GM23338 (cell line): ENCODE results near the gene DNAI2. TPM values are rescaled to one million over a fixed set of nuclear protein-coding genes. Genes with fewer than 3 reads are reported as not detected.

ENCODE experiments used
- ATAC-seq: fragments of 200-7000 bp; cut with Tn5 transposase; 3 replicates; pipeline ENCODE4 v1.9.1; 2020
- DNase-seq: peaks from one replicate; pipeline ENCODE4 v3.0.0-alpha.2; 2015; ENCODE audit warnings: low spot score
- H2AFZ ChIP-seq: fragments of 200-600 bp; sonication (generic); 2 replicates; pipeline ENCODE4 v1.8.0; 2016; ENCODE audit warnings: antibody characterized with exemption, mild to moderate bottlenecking, moderate library complexity
- H3F3A ChIP-seq: fragments of 200-600 bp; sonication (generic); replicated peaks from 2 replicates; pipeline ENCODE4 v1.8.0; 2017; ENCODE audit warnings: antibody characterized with exemption, mixed run types, low read depth
- H3K27ac ChIP-seq: fragments of 200-600 bp; sonication (generic); 2 replicates; pipeline ENCODE4 v1.6.1; 2016; ENCODE audit warnings: low read depth
- H3K27me3 ChIP-seq: fragments of 200-600 bp; sonication (generic); 2 replicates; pipeline ENCODE4 v1.8.0; 2016; ENCODE audit warnings: mild to moderate bottlenecking, mixed run types, moderate library complexity; ENCODE audit not compliant: insufficient read depth
- H3K36me3 ChIP-seq: fragments of 200-600 bp; sonication (generic); 2 replicates; pipeline ENCODE4 v1.8.0; 2016; ENCODE audit warnings: mild to moderate bottlenecking; ENCODE audit not compliant: insufficient read depth
- H3K4me1 ChIP-seq: fragments of 200-600 bp; sonication (generic); 2 replicates; pipeline ENCODE4 v1.8.0; 2016; ENCODE audit warnings: mild to moderate bottlenecking, moderate library complexity; ENCODE audit not compliant: insufficient read depth
- H3K4me2 ChIP-seq: fragments of 200-600 bp; sonication (generic); 2 replicates; pipeline ENCODE4 v1.7.1; 2017; ENCODE audit warnings: mixed run types
- H3K4me3 ChIP-seq: fragments of 200-600 bp; sonication (generic); 2 replicates; pipeline ENCODE4 v1.6.1; 2016; ENCODE audit warnings: mixed run types
- H3K79me2 ChIP-seq: fragments of 200-600 bp; sonication (generic); replicated peaks from 2 replicates; pipeline ENCODE4 v1.8.0; 2017; ENCODE audit warnings: mild to moderate bottlenecking; ENCODE audit not compliant: insufficient read depth
- H3K9me2 ChIP-seq: fragments of 200-600 bp; sonication (generic); 2 replicates; pipeline ENCODE4 v1.8.0; 2017; ENCODE audit not compliant: insufficient read depth
- H4K20me1 ChIP-seq: fragments of 200-600 bp; sonication (generic); replicated peaks from 2 replicates; pipeline ENCODE4 v1.8.0; 2017; ENCODE audit warnings: mild to moderate bottlenecking; ENCODE audit not compliant: insufficient read depth
- H3K27ac Mint-ChIP-seq: 2 replicates; pipeline ENCODE4 v1.8.0; 2020; ENCODE audit warnings: inconsistent platforms, mild to moderate bottlenecking, moderate library complexity, mixed read lengths
- H3K27me3 Mint-ChIP-seq: 3 replicates; pipeline ENCODE4 v1.8.0; 2022; ENCODE audit warnings: low read depth, mild to moderate bottlenecking, moderate library complexity, mixed read lengths, inconsistent platforms; ENCODE audit not compliant: insufficient read depth, poor library complexity
- H3K36me3 Mint-ChIP-seq: 3 replicates; pipeline ENCODE4 v1.8.0; 2021; ENCODE audit warnings: low read depth, mild to moderate bottlenecking, inconsistent platforms, moderate library complexity, mixed read lengths
- H3K4me1 Mint-ChIP-seq: 3 replicates; pipeline ENCODE4 v1.8.0; 2020; ENCODE audit warnings: mild to moderate bottlenecking, inconsistent platforms, mixed read lengths
- H3K4me3 Mint-ChIP-seq: 3 replicates; pipeline ENCODE4 v1.8.0; 2021; ENCODE audit warnings: moderate library complexity, mild to moderate bottlenecking, inconsistent platforms, mixed read lengths
- H3K9me3 Mint-ChIP-seq: 3 replicates; pipeline ENCODE4 v1.8.0; 2020; ENCODE audit warnings: moderate library complexity, mild to moderate bottlenecking, inconsistent platforms, mixed read lengths
- CREB1 ChIP-seq: fragments of 250-450 bp; sonication (Bioruptor Pico); IDR thresholded peaks from 2 replicates; pipeline ENCODE4 v1.5.0; 2020; ENCODE audit warnings: low read depth, mild to moderate bottlenecking, moderate library complexity
- ETS1 ChIP-seq: IDR thresholded peaks from 2 replicates; pipeline ENCODE4 v1.6.1; 2016; ENCODE audit warnings: antibody characterized with exemption
- EZH2 ChIP-seq: fragments of 200-600 bp; sonication (generic); IDR thresholded peaks from one replicate; pipeline ENCODE4 v1.8.0; 2017; ENCODE audit warnings: antibody characterized with exemption, mild to moderate bottlenecking, low read depth; ENCODE audit not compliant: unreplicated experiment
- POLR2AphosphoS5 ChIP-seq: IDR thresholded peaks from 2 replicates; pipeline ENCODE4 v1.6.1; 2016; ENCODE audit warnings: antibody characterized with exemption, low read depth
- REST ChIP-seq: IDR thresholded peaks from one replicate; pipeline ENCODE4 v1.6.1; 2018; ENCODE audit warnings: antibody characterized with exemption; ENCODE audit not compliant: unreplicated experiment
- STAT1 ChIP-seq: IDR thresholded peaks from one replicate; pipeline ENCODE4 v1.6.1; 2016; ENCODE audit warnings: antibody characterized with exemption; ENCODE audit not compliant: unreplicated experiment
- ZNF114 ChIP-seq: fragments of 250-450 bp; sonication (Bioruptor Pico); IDR thresholded peaks from 2 replicates; pipeline ENCODE4 v1.5.0; 2020; ENCODE audit warnings: mild to moderate bottlenecking, moderate library complexity
- ZNF331 ChIP-seq: fragments of 250-450 bp; sonication (Bioruptor Pico); IDR thresholded peaks from 2 replicates; pipeline ENCODE4 v1.5.0; 2020; ENCODE audit warnings: low read depth, mild to moderate bottlenecking, moderate library complexity
- ZNF462 ChIP-seq: fragments of 250-450 bp; sonication (Bioruptor Pico); IDR thresholded peaks from 2 replicates; pipeline ENCODE4 v1.5.0; 2020; ENCODE audit warnings: mild to moderate bottlenecking, moderate library complexity
- polyA plus RNA-seq: library from polyadenylated mRNA; unstranded; fragments of >200 nt; fragmentation: Nextera tagmentation; extraction: Ambion mirVana; gene quantifications from 2 replicates; pipeline ENCODE4 v1.2.1, GENCODE V29; 2016
- total RNA-seq: library from RNA; depleted of rRNA; stranded (reverse); fragments of >200 nt; shearing (Covaris generic); gene quantifications from 2 replicates; pipeline ENCODE4 v1.2.3, GENCODE V29; 2014

Gene DNAI2
- total and polyA plus RNA-seq, 2 experiments from 2014 or later = 0.21 TPM; not detected in 1

GRCh38 chr17:74309902-74310301 is 35.9 kb downstream of the DNAI2 start:
- Mint-ChIP-seq H3K4me3 (no peak overlapping the region), H3K27me3 (peaks cover 6% of the 10 kb centered on the region), H3K4me1 (peaks cover 4% of the 10 kb centered on the region; the same call in 2 of the 3 replicates), H3K36me3 (no peaks in the 10 kb centered on the region), H3K27ac (no peak overlapping the region), H3K9me3 (peaks cover 13% of the 10 kb centered on the region; the same call in 2 of the 3 replicates)
- ATAC-seq (no peak; the same call in 2 of the 3 replicates), DNase-seq (no peak)
- H3F3A ChIP-seq = no peaks in the 10 kb centered on the region
- H3K79me2 ChIP-seq = no peaks in the 10 kb centered on the region
- no peak overlapping the region for H2AFZ ChIP-seq
- no peak overlapping the region for H3K4me2 ChIP-seq
- no peak overlapping the region for H3K27ac ChIP-seq
- H3K9me2 ChIP-seq = no peaks in the 10 kb centered on the region
- H3K27me3 ChIP-seq = no peaks in the 10 kb centered on the region
- no peaks in the 10 kb centered on the region; the same call in 1 of the 2 replicates for H3K4me1 ChIP-seq
- no peak for TF ChIP-seq POLR2AphosphoS5
- no peak for TF ChIP-seq STAT1
- TF ChIP-seq ZNF331 (CRISPR knock-in tag) = no peak
- TF ChIP-seq ZNF462 (CRISPR knock-in tag) = no peak
- TF ChIP-seq REST = no peak
- TF ChIP-seq ETS1 = no peak
- TF ChIP-seq ZNF114 = no peak
- TF ChIP-seq CREB1 (CRISPR knock-in tag) = no peak
- TF ChIP-seq EZH2 = no peak
- no peaks in the 10 kb centered on the region for H3K36me3 ChIP-seq
- H3K4me3 ChIP-seq = no peak overlapping the region
- no peaks in the 10 kb centered on the region for H4K20me1 ChIP-seq
